SU-DHL-6 (cell line): ENCODE results near the gene CEBPB.

Experiments used
- CTCF ChIP-seq: fragments of 200-600 bp; sonication (generic); IDR thresholded peaks from one replicate; pipeline ENCODE4 v1.5.1; 2017; ENCODE audit warnings: antibody characterized with exemption, mild to moderate bottlenecking, low read length, moderate library complexity; ENCODE audit not compliant: insufficient read depth, poor library complexity, severe bottlenecking
- EZH2phosphoT487 ChIP-seq: fragments of 200-600 bp; sonication (generic), shearing (Covaris generic); conservative IDR thresholded peaks from 2 replicates; pipeline ENCODE4 v1.6.1; 2018; ENCODE audit warnings: mild to moderate bottlenecking, antibody characterized with exemption, low read length, moderate library complexity, mixed read lengths

DNA sequence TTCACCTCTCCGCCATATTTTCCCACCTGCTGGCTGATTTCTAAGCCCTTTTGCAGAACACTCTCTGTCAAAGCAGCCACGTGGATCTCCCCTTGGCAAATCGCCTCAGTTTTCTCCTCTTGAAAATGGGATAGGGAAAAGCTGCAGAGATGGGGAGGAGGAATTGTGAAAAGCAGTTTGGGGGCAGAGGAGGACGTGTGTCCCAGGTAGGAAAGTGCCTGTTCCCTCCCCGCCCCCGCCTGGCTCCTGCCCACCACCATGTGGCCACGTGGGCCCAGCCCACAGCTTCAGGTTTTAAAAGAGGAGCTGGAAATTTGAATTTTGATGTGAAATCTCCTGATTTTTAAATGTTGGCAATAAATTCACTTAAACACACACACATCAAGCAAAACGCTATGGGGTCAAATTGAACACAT lies 3.6 kb upstream of the CEBPB start:
- TF ChIP-seq CTCF, result no peak
- no peak for TF ChIP-seq EZH2phosphoT487
